Neural cell (in vitro differentiated cells): ENCODE measurements around the gene TOX4. TPM values are rescaled to one million over a fixed set of nuclear protein-coding genes. Genes with fewer than 3 reads are reported as not detected.
"Not testable (repeated sequence)": the region's sequence is repeated elsewhere in the genome, so short reads cannot be mapped to it uniquely, and the experiment has no call there.

Experiments used
- H2AFZ ChIP-seq: fragments of 200-600, 300-800 bp; sonication (generic), shearing (Covaris generic); 2 replicates; pipeline ENCODE4 v1.6.0; 2014; ENCODE audit warnings: low read depth, mild to moderate bottlenecking, antibody characterized with exemption, low read length, moderate library complexity
- H3F3A ChIP-seq: fragments of 200-600 bp; shearing (Covaris generic); 2 replicates; pipeline ENCODE4 v1.6.1; 2016; ENCODE audit warnings: mild to moderate bottlenecking, moderate library complexity, mixed read lengths, antibody characterized with exemption, low read length; ENCODE audit not compliant: insufficient read depth, poor library complexity, severe bottlenecking
- H3K27ac ChIP-seq: fragments of 200-600, 300-800 bp; sonication (generic), shearing (Covaris generic); 2 replicates; pipeline ENCODE4 v1.5.1; 2014; ENCODE audit warnings: mild to moderate bottlenecking, low read length, moderate library complexity
- H3K27me3 ChIP-seq: fragments of 300-800, 200-600 bp; sonication (generic), shearing (Covaris generic); 2 replicates; pipeline ENCODE4 v1.6.0; 2014; ENCODE audit warnings: mild to moderate bottlenecking, low read depth, low read length, moderate library complexity; ENCODE audit not compliant: insufficient read depth
- H3K36me3 ChIP-seq: fragments of 300-800, 200-600 bp; sonication (generic), shearing (Covaris generic); 2 replicates; pipeline ENCODE4 v1.5.1; 2014; ENCODE audit warnings: mild to moderate bottlenecking, antibody characterized with exemption, low read length, moderate library complexity; ENCODE audit not compliant: insufficient read depth
- H3K4me2 ChIP-seq: fragments of 300-800, 200-600 bp; sonication (generic), shearing (Covaris generic); 2 replicates; pipeline ENCODE4 v1.6.0; 2014; ENCODE audit warnings: mild to moderate bottlenecking, low read length
- H3K4me3 ChIP-seq: fragments of 300-800, 200-600 bp; sonication (generic), shearing (Covaris generic); 2 replicates; pipeline ENCODE4 v1.5.1; 2014; ENCODE audit warnings: mild to moderate bottlenecking, low read length, moderate library complexity
- H3K79me2 ChIP-seq: fragments of 200-600 bp; shearing (Covaris generic); replicated peaks from 2 replicates; pipeline ENCODE4 v1.6.0; 2014; ENCODE audit warnings: mild to moderate bottlenecking, low read length, moderate library complexity; ENCODE audit not compliant: insufficient read depth
- H3K9ac ChIP-seq: fragments of 300-800, 200-600 bp; sonication (generic), shearing (Covaris generic); 2 replicates; pipeline ENCODE4 v1.6.1; 2016; ENCODE audit warnings: mild to moderate bottlenecking, low read length, mixed read lengths
- H3K9me2 ChIP-seq: fragments of 200-600 bp; shearing (Covaris generic); 2 replicates; pipeline ENCODE4 v1.6.1; 2016; ENCODE audit warnings: mild to moderate bottlenecking, low read length, mixed read lengths; ENCODE audit not compliant: insufficient read depth
- H3K9me3 ChIP-seq: fragments of 200-600, 300-800 bp; sonication (generic), shearing (Covaris generic); 2 replicates; pipeline ENCODE4 v1.6.1; 2016; ENCODE audit warnings: mild to moderate bottlenecking, mixed run types, low read length, moderate library complexity, mixed read lengths
- H4K20me1 ChIP-seq: fragments of 200-600 bp; shearing (Covaris generic); 2 replicates; pipeline ENCODE4 v1.6.1; 2016; ENCODE audit warnings: mild to moderate bottlenecking, mixed run types; ENCODE audit not compliant: insufficient read depth
- CTCF ChIP-seq: fragments of 450-650 bp; IDR thresholded peaks from 2 replicates; pipeline ENCODE4 v1.5.1; 2014; ENCODE audit warnings: antibody characterized with exemption, mild to moderate bottlenecking, moderate library complexity; ENCODE audit not compliant: poor library complexity, severe bottlenecking
- EP300 ChIP-seq: fragments of 450-650 bp; conservative IDR thresholded peaks from 2 replicates; pipeline ENCODE4 v1.6.1; 2014; ENCODE audit warnings: antibody characterized with exemption, mild to moderate bottlenecking, moderate library complexity; ENCODE audit not compliant: poor library complexity, severe bottlenecking
- EZH2 ChIP-seq: fragments of 200-600, 300-800 bp; shearing (Covaris generic), sonication (generic); IDR thresholded peaks from 2 replicates; pipeline ENCODE4 v1.6.1; 2014; ENCODE audit warnings: antibody characterized with exemption, low read length, borderline replicate concordance, mild to moderate bottlenecking; ENCODE audit not compliant: insufficient read depth, poor library complexity, severe bottlenecking
- MXI1 ChIP-seq: fragments of 450-650 bp; conservative IDR thresholded peaks from 2 replicates; pipeline ENCODE4 v1.6.1; 2014; ENCODE audit warnings: antibody characterized with exemption, mild to moderate bottlenecking; ENCODE audit not compliant: poor library complexity, severe bottlenecking
- POLR2AphosphoS5 ChIP-seq: IDR thresholded peaks from 2 replicates; pipeline ENCODE4 v1.6.1; 2012
- RAD21 ChIP-seq: fragments of 450-650 bp; conservative IDR thresholded peaks from 2 replicates; pipeline ENCODE4 v1.6.1; 2014; ENCODE audit warnings: antibody characterized with exemption, mild to moderate bottlenecking, moderate library complexity
- REST ChIP-seq: IDR thresholded peaks from 2 replicates; pipeline ENCODE4 v1.6.1; 2012; ENCODE audit warnings: borderline replicate concordance
- SMC3 ChIP-seq: fragments of 450-650 bp; conservative IDR thresholded peaks from 2 replicates; pipeline ENCODE4 v1.6.1; 2014; ENCODE audit warnings: antibody characterized with exemption, mild to moderate bottlenecking, moderate library complexity; ENCODE audit not compliant: poor library complexity
- TAF1 ChIP-seq: IDR thresholded peaks from 2 replicates; pipeline ENCODE4 v1.6.1; 2012; ENCODE audit warnings: low read depth
- polyA plus RNA-seq: library from polyadenylated mRNA; depleted of rRNA; stranded (reverse); fragments of >200 nt; gene quantifications from 2 replicates; pipeline ENCODE4 v1.2.3, GENCODE V29; 2014
- small RNA-seq, 3 experiments: library from RNA; depleted of rRNA; stranded (forward); fragments of <200 nt; gene quantifications; one replicate each; pipeline ENCODE3, GENCODE V24; 2012

TOX4 gene
- polyA plus RNA-seq, 1 donor from 2014 or later = 56.8 TPM

- Histone ChIP-seq H3F3A (no peaks in the 10 kb centered on the region), H3K36me3 (no peaks in the 10 kb centered on the region), H3K79me2 (no peaks in the 10 kb centered on the region), H3K27me3 (no peaks in the 10 kb centered on the region), H3K9me3 (no peaks in the 10 kb centered on the region), H3K27ac (peak overlapping the region; percentile 24), H4K20me1 (no peaks in the 10 kb centered on the region), H3K4me3 (peak overlapping the region; percentile 29), H3K4me2 (no peak overlapping the region), H2AFZ (peak overlapping the region; percentile 7), H3K9me2 (no peaks in the 10 kb centered on the region), H3K9ac (no peak overlapping the region)
- TF ChIP-seq SMC3 (no peak), EZH2 (no peak), MXI1 (no peak), CTCF (no peak), TAF1 (no peak), RAD21 (no peak), EP300 (no peak), REST (no peak), POLR2AphosphoS5 (no peak)
Measured at GRCh38 chr14:21543963-21544362, 67.0 kb downstream of the TOX4 start.

GRCh38 chr14:21544588-21544987, 67.6 kb downstream of the TOX4 start:
- H4K20me1 ChIP-seq, H3K4me2 ChIP-seq, H3K4me3 ChIP-seq, H3K27me3 ChIP-seq, H3K9me3 ChIP-seq, H3K9ac ChIP-seq, H3K79me2 ChIP-seq, H3K9me2 ChIP-seq, H2AFZ ChIP-seq, H3K36me3 ChIP-seq, H3K27ac ChIP-seq, H3F3A ChIP-seq: not testable (repeated sequence)

Small RNA genes within 50 kb of the gene (small RNA-seq; reads per million reads assigned to genes)
- 0 to 0.46 (median 0.03) reads per million in 3 experiments for gene RN7SL650P

Other genes starting within 250 kb of the TOX4 start
- 1,176 and 1,189 TPM in 2 replicates for gene HNRNPC, start 207.8 kb upstream of the TOX4 start, polyA plus RNA-seq
- not detected in 2 replicates for gene RPGRIP1, start 197.1 kb upstream of the TOX4 start, polyA plus RNA-seq
- gene SUPT16H, start 93.2 kb upstream of the TOX4 start, polyA plus RNA-seq = 83.4 and 96.2 TPM in 2 replicates
- 44.1 and 52.3 TPM in 2 replicates for gene CHD8, start 21.1 kb upstream of the TOX4 start, polyA plus RNA-seq
- 47.6 and 47.9 TPM in 2 replicates for gene RAB2B, start 236 bp upstream of the TOX4 start, polyA plus RNA-seq
- 234 and 262 TPM in 2 replicates for gene METTL3, start 34.1 kb downstream of the TOX4 start, polyA plus RNA-seq
- 18.6 and 23.6 TPM in 2 replicates for gene SALL2, start 49.2 kb downstream of the TOX4 start, polyA plus RNA-seq
- gene OR10G3, start 102.9 kb downstream of the TOX4 start, polyA plus RNA-seq = not detected in 2 replicates
- gene OR10G2, start 157.7 kb downstream of the TOX4 start, polyA plus RNA-seq = not detected in 2 replicates
- not detected in 2 replicates for gene OR4E2, start 176.6 kb downstream of the TOX4 start, polyA plus RNA-seq
- gene OR4E1, start 196.6 kb downstream of the TOX4 start, polyA plus RNA-seq = not detected in 2 replicates